Psoas muscle (tissue), 8 donors: ENCODE results near the gene ADGRG3. TPM values are rescaled to one million over a fixed set of nuclear protein-coding genes. Genes with fewer than 3 reads are reported as not detected.

ENCODE experiments used
- ATAC-seq, 4 donors: fragments of 200-7000 bp; cut with Tn5 transposase; one replicate each; pipeline ENCODE4 v1.9.1; 2020; ENCODE audit warnings: moderate library complexity in 3 of 4, mild to moderate bottlenecking in 2 of 4
- DNase-seq, 2 donors: peaks; one replicate each; pipeline ENCODE4 v3.0.0-alpha.2; 2020
- H3K27ac ChIP-seq: fragments of 200-600 bp; one replicate; pipeline ENCODE4 v1.8.0; 2022
- H3K27me3 ChIP-seq, 3 donors: fragments of 200-600 bp in 1 of 3; one replicate each; pipeline versions ENCODE4 v1.6.1 to v1.8.0; 2013 to 2022; ENCODE audit warnings: low read length in 2 of 3, mild to moderate bottlenecking in 2 of 3, moderate library complexity in 1 of 3; ENCODE audit not compliant: insufficient read depth in 3 of 3
- H3K36me3 ChIP-seq, 2 donors: fragments of 200-600 bp in 1 of 2; one replicate each; pipeline versions ENCODE4 v1.6.1 to v1.8.0; 2013 to 2022; ENCODE audit warnings: low read depth in 1 of 2, mild to moderate bottlenecking in 1 of 2, moderate library complexity in 1 of 2; ENCODE audit not compliant: insufficient read depth in 1 of 2
- H3K4me1 ChIP-seq: fragments of 200-600 bp; one replicate; pipeline ENCODE4 v1.8.0; 2022
- H3K4me3 ChIP-seq: fragments of 200-600 bp; one replicate; pipeline ENCODE4 v1.8.0; 2022; ENCODE audit warnings: mild to moderate bottlenecking
- H3K9me3 ChIP-seq: fragments of 200-600 bp; one replicate; pipeline ENCODE4 v1.8.0; 2022
- CTCF ChIP-seq: fragments of 200-600 bp; IDR thresholded peaks from one replicate; pipeline ENCODE4 v1.8.0; 2022; ENCODE audit warnings: antibody characterized with exemption
- WGBS, 3 donors: extraction: QIAGEN DNeasy Blood & Tissue Kit; methylation state at CpG; one replicate each; pipeline versions ENCODE4 v1.1.6 to v1.1.7; 2013; 5-methylcytosine and 5-hydroxymethylcytosine counted together
- intact Hi-C, 2 donors: fragments of 100-400 bp; cut with DNase I; formaldehyde crosslinking; loops; one replicate each; pipeline versions ENCODE4 v1.11.0 to v1.14.2; 2022
- polyA plus RNA-seq, 3 donors: library from polyadenylated mRNA; stranded (reverse); fragments of 200-250 nt; gene quantifications; one replicate each; pipeline ENCODE4 v1.2.3, GENCODE V29; 2013
- total RNA-seq, 4 donors: library from RNA; stranded (reverse); fragmentation: NEBNext Ultra II Directional in 2 of 4; extraction: Animal tissue kit (Norgen Biotek cat#: 25700) in 2 of 4; gene quantifications; one replicate each; pipeline versions ENCODE4 v1.2.1 to v1.2.4, GENCODE V29; 2021 to 2023
- donor health status: healthy with polysubstance abuse.
- donor health status: DM: no; HTN: no; CAD: no; lungs with moderate emphysema.
- donor health status: Bipolar disorder and iron deficiency.
- donor health status: healthy.
- donor health status: DM: yes; HTN: yes; CAD: no.
- donor health status: DM: no; HTN: no; CAD: no.
- donor health status: DM: no; HTN: no; CAD: no.
- donor health status: DM: yes; HTN: yes; CAD: no.

Gene ADGRG3
- total and polyA plus RNA-seq, 7 donors = 0.16 to 0.57 (median 0.31) TPM

GRCh38 chr16:57648581-57649442 lies 19.3 kb upstream of the ADGRG3 start:
- H3K36me3 ChIP-seq = no peaks in the 10 kb centered on the region
- 37 to 44% (median 39%) methylated on average over 18 of the region's 18 CpGs for WGBS, 3 donors
- H3K4me3 ChIP-seq = no peak overlapping the region
- intact Hi-C loops = loop anchor here (2.0 to 5.0 kb wide), 3 partner anchors 48 to 72 kb away; no protein-coding TSS in a partner anchor
- H3K27ac ChIP-seq = peak overlapping the region; percentile 50
- TF ChIP-seq CTCF = peak; percentile 95
- peak; percentile 70 to 77 (median 76) for ATAC-seq
- H3K4me1 ChIP-seq = no peaks in the 10 kb centered on the region
- peak; percentile 69 to 82 for DNase-seq
- peaks cover 0 to 5% (median 0%) of the 10 kb centered on the region in 3 donors for H3K27me3 ChIP-seq
- no peaks in the 10 kb centered on the region for H3K9me3 ChIP-seq

DNA sequence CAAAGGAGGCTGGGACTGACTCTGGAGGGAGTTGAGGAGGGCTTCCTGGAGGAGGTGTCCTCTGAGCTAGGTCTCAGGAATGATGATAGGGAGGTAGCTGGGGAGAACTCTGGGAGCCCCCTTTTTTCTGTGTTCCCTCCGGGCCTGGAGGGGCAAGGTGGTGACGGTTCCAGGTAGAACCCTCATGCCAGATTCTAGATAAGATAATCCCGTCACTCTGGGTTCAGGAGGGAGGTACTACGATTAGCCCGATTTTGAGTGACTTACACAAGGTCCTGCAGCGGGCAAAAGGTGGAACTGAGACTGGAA lies 18.7 kb upstream of the ADGRG3 start:
- DNase-seq (no peak), ATAC-seq (no peak)
- H3K9me3 ChIP-seq = no peaks in the 10 kb centered on the region
- H3K4me3 ChIP-seq = no peak overlapping the region
- no peak for TF ChIP-seq CTCF
- H3K27me3 ChIP-seq = peaks cover 0 to 5% (median 0%) of the 10 kb centered on the region in 3 donors
- WGBS, 3 donors = 86 to 90% (median 89%) methylated on average over 6 of the region's 6 CpGs
- intact Hi-C loops = loop anchor here (2.0 to 5.0 kb wide), 3 partner anchors 49 to 72 kb away; no protein-coding TSS in a partner anchor
- H3K27ac ChIP-seq = no peak overlapping the region
- no peaks in the 10 kb centered on the region for H3K4me1 ChIP-seq
- H3K36me3 ChIP-seq = no peaks in the 10 kb centered on the region

DNA sequence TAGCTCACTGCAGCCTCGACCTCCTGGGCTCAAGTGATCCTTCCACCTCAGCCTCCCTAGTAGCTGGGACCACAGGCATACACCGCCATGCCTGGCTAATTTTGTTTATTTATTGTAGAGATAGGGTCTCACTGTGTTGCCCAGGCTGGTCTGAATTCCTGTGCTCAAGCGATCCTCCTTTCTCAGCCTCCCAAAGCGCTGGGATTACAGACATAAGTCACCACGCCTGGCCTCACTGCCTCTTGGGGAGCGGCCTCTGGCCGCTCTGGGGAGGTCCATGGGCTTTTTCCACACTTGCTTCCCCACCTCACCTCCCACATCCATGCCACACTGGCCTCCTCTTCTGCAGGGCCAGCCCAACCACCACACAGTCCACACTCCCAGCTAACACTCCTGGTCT lies 18.3 kb upstream of the ADGRG3 start:
- intact Hi-C loops = loop anchor here (2.0 to 5.0 kb wide), 3 partner anchors 49 to 73 kb away; no protein-coding TSS in a partner anchor
- Histone ChIP-seq H3K36me3 (no peaks in the 10 kb centered on the region), H3K27me3 (peaks cover 0 to 5% (median 0%) of the 10 kb centered on the region in 3 donors), H3K27ac (no peak overlapping the region), H3K9me3 (no peaks in the 10 kb centered on the region), H3K4me1 (no peaks in the 10 kb centered on the region), H3K4me3 (no peak overlapping the region)
- WGBS, 3 donors = 87 to 90% (median 89%) methylated on average over 7 of the region's 7 CpGs
- DNase-seq (no peak), ATAC-seq (no peak)
- TF ChIP-seq CTCF = no peak

DNA sequence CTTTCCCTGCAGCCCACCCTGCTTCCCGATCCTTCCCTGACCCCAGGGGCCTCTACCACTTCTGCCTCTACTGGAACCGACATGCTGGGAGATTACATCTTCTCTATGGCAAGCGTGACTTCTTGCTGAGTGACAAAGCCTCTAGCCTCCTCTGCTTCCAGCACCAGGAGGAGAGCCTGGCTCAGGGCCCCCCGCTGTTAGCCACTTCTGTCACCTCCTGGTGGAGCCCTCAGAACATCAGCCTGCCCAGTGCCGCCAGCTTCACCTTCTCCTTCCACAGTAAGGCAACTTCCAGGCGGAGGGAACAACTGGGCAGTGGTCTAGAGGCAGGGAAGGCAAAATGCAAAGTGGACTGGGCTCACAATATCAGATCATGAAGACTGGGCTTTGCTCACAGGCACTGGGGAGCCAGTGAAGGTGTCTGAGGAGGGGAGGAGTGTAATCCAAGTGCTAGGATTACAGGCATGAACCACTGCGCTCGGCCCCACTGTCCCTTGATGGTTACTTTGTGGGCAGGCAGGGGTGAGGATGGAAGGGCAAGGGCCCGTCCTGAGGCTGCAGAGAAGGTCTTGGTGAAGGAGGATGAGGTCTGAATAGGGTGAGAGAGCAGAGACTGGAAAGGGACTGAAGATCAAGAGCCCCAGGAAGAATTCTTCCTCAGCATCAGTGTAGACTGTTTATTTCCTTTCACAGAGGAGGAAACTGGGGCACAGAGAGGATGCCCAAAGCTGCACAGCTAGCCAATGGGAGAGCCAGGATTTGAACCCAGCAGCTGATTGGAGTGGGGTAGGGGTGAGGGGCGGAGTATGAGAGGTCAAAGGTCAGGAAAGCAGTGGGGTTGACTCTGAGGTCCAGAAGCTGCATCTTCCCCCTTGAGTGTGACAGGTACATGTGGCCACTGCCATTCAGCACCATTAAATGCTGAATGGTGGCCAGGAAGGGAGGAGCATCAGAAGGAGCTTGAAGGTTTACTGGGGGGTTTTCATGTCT lies 16.5 kb upstream of the ADGRG3 start:
- 73 to 79% (median 77%) methylated on average over 10 of the region's 10 CpGs for WGBS, 3 donors
- intact Hi-C loops = no loop called here
- no peak overlapping the region for H3K27ac ChIP-seq
- no peak for ATAC-seq
- DNase-seq = no peak
- no peaks in the 10 kb centered on the region for H3K9me3 ChIP-seq
- no peaks in the 10 kb centered on the region for H3K4me1 ChIP-seq
- H3K27me3 ChIP-seq = peaks cover 0 to under 1% (median 0%) of the 10 kb centered on the region in 3 donors
- TF ChIP-seq CTCF = no peak
- no peaks in the 10 kb centered on the region for H3K36me3 ChIP-seq
- no peak overlapping the region for H3K4me3 ChIP-seq
